Peyer's patch (tissue), 4 donors: ENCODE data around the gene CDC14A. TPM values are rescaled to one million over a fixed set of nuclear protein-coding genes. Genes with fewer than 3 reads are reported as not detected.

Experiments
- DNase-seq, 3 donors: peaks; one replicate each; pipeline ENCODE4 v3.0.0-alpha.2; 2017 to 2019
- H3K27ac ChIP-seq, 4 donors: fragments of 200-600 bp; sonication (generic); one replicate each; pipeline ENCODE4 v1.5.1; 2016 to 2019
- H3K27me3 ChIP-seq, 2 donors: fragments of 200-600 bp; sonication (generic); one replicate each; pipeline ENCODE4 v1.5.1; 2019
- H3K36me3 ChIP-seq, 3 donors: fragments of 200-600 bp; sonication (generic); one replicate each; pipeline ENCODE4 v1.5.1; 2016 to 2019
- H3K4me1 ChIP-seq, 4 donors: fragments of 200-600 bp; sonication (generic); one replicate each; pipeline ENCODE4 v1.5.1; 2016 to 2019
- H3K4me3 ChIP-seq, 4 donors: fragments of 200-600 bp; sonication (generic); 1 replicate in 3 of 4; 2 replicates in 1 of 4; pipeline ENCODE4 v1.5.1; 2016 to 2019; ENCODE audit warnings: mild to moderate bottlenecking in 1 of 4
- H3K9me3 ChIP-seq, 4 donors: fragments of 200-600 bp; sonication (generic); one replicate each; pipeline ENCODE4 v1.5.1; 2016 to 2019; ENCODE audit warnings: mild to moderate bottlenecking in 1 of 4
- CTCF ChIP-seq, 6 experiments: fragments of 450-650 bp in 4 of 6; fragments of 200-600 bp in 2 of 6; sonication (generic) in 1 of 6; IDR thresholded peaks; one replicate each; pipeline ENCODE4 v1.5.1; 2017 to 2019; ENCODE audit warnings: antibody characterized with exemption in 6 of 6, mild to moderate bottlenecking in 3 of 6, moderate library complexity in 1 of 6
- POLR2A ChIP-seq, 2 donors: fragments of 450-650 bp; IDR thresholded peaks; one replicate each; pipeline ENCODE4 v1.5.1; 2017; ENCODE audit warnings: antibody characterized with exemption in 2 of 2, mild to moderate bottlenecking in 2 of 2, moderate library complexity in 2 of 2
- total RNA-seq, 4 donors: library from RNA; depleted of rRNA; stranded (reverse); fragments of >200 nt; gene quantifications; one replicate each; pipeline ENCODE4 v1.1.0, GENCODE V29; 2016

CDC14A gene
- total RNA-seq, 4 donors from 2014 or later, result 51.2 to 97.6 (median 81.2) TPM

- Histone ChIP-seq H3K36me3 (no peaks in the 10 kb centered on the region), H3K27me3 (no peaks in the 10 kb centered on the region), H3K9me3 (no peaks in the 10 kb centered on the region), H3K4me3 (no peak overlapping the region), H3K4me1 (peaks cover 0 to 16% (median 0%) of the 10 kb centered on the region in 4 donors), H3K27ac (no peak overlapping the region)
- DNase-seq, result no peak
- TF ChIP-seq CTCF (IDR thresholded peaks at IDR 0.05), result no peak
- no peak for TF ChIP-seq POLR2A (IDR thresholded peaks at IDR 0.05)
Measured at GRCh38 chr1:100377590-100378361, 25.5 kb downstream of the CDC14A start.

GRCh38 chr1:100378956-100379355 is 26.6 kb downstream of the CDC14A start:
- no peak for DNase-seq
- Histone ChIP-seq H3K36me3 (no peaks in the 10 kb centered on the region), H3K4me1 (peaks cover 0 to 21% (median 0%) of the 10 kb centered on the region in 4 donors), H3K27ac (no peak overlapping the region), H3K9me3 (no peaks in the 10 kb centered on the region), H3K27me3 (no peaks in the 10 kb centered on the region), H3K4me3 (no peak overlapping the region)
- TF ChIP-seq CTCF (IDR thresholded peaks at IDR 0.05) (no peak), POLR2A (IDR thresholded peaks at IDR 0.05) (no peak)

DNA sequence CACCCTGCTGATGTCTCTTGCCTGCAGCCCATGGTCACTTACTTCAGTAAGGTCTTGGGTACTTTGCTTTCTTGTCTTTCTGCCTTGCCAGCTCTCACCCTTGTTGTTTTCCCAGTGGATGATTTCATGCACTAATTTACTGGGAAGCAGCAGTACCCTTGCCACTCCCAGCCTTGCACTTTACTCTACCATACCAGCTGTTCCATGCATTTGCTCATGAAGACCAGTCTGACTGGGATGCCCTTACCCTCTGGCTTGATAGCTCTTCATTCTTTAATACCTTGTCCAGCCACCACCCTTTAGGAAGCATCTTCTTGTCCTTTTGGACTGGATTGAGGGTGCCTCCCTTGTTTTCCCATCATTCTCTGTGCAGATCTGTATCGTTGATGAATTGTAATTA is 28.3 kb downstream of the CDC14A start:
- no peak overlapping the region for H3K27ac ChIP-seq

DNA sequence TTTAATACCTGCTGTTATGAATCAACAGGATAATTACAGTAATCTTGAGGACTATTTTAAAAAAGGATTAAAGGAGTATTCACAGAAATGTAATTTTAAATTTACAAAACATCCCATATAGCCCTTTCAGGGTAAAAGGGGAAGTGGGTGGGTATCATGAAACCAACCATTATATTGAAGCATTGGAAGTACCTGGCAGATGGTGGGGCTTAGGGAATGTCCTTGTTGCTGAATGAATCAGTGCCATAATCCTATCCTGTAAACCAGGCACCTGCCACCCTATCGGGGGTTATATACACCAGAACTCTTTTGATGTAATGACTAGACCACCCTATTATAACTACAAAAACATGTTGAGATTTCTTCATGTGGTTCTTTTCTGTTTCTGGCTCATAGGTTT is 30.4 kb downstream of the CDC14A start:
- no peak for DNase-seq
- no peak overlapping the region for H3K4me3 ChIP-seq
- no peaks in the 10 kb centered on the region for H3K27me3 ChIP-seq
- no peaks in the 10 kb centered on the region for H3K9me3 ChIP-seq
- no peaks in the 10 kb centered on the region for H3K36me3 ChIP-seq
- no peak for TF ChIP-seq POLR2A (IDR thresholded peaks at IDR 0.05)
- no peak for TF ChIP-seq CTCF (IDR thresholded peaks at IDR 0.05)
- no peak overlapping the region for H3K27ac ChIP-seq
- H3K4me1 ChIP-seq, result peaks cover 0 to 15% (median 3%) of the 10 kb centered on the region in 4 donors

More for the DNA sequence above, 28.3 kb downstream of the CDC14A start:
- no peak for DNase-seq
- Histone ChIP-seq H3K4me3 (no peak overlapping the region), H3K9me3 (no peaks in the 10 kb centered on the region), H3K4me1 (peaks cover 0 to 21% (median 1%) of the 10 kb centered on the region in 4 donors), H3K36me3 (no peaks in the 10 kb centered on the region), H3K27me3 (no peaks in the 10 kb centered on the region)
- no peak for TF ChIP-seq CTCF (IDR thresholded peaks at IDR 0.05)
- TF ChIP-seq POLR2A (IDR thresholded peaks at IDR 0.05), result no peak

DNA sequence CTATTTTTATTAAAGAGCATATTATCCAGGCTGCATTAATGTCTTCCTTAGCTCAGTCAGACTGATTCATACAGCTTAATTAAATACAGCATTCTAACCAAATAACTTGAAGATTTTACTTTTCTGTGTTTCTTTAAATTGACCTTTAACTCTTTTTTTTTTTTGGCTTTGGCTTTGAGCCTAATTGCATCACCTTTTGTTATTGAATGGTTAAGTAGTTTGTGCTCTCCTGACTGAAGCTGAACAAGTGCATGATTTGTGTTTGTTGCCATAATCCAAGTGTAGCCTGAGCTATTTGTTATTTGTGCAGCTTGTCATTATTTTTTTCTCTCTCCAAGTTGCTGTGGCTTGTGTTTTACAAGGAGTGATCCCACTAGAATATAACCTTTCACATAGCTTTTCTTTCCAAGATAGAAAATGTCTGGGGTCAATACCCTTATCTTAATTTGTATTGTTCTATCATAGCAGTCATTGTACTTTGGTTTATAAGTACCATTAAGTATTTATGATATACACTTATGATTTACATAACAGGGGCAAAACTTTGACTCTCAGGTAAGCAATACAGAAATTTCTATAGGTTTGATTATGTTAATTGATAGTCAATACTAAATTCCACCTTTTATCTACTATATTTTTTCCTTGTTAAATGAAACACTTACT is 31.6 kb downstream of the CDC14A start:
- Histone ChIP-seq H3K9me3 (no peaks in the 10 kb centered on the region), H3K27ac (no peak overlapping the region), H3K36me3 (no peaks in the 10 kb centered on the region), H3K4me3 (no peak overlapping the region), H3K27me3 (no peaks in the 10 kb centered on the region), H3K4me1 (peaks cover 0 to 15% (median 3%) of the 10 kb centered on the region in 4 donors)
- DNase-seq, result no peak
- TF ChIP-seq POLR2A (IDR thresholded peaks at IDR 0.05) (no peak), CTCF (IDR thresholded peaks at IDR 0.05) (no peak)
